Activated CD4-positive, alpha-beta T cell treated with anti-CD3 and anti-CD28 coated beads, Interleukin-2, Interleukin-4, amounts not matched to agents 100 ng/mL and 50 ng/mL, durations not matched to agents 16 hours and 8 hours (primary cell): Measurements from ENCODE around the gene EYS.

Experiments
- DNase-seq: peaks from one replicate; pipeline ENCODE4 v3.0.0-alpha.2; 2020; ENCODE audit warnings: low spot score

Gene EYS

GRCh38 chr6:64590965-64591675, 1115.9 kb downstream of the EYS start:
- DNase-seq, result no peak

GRCh38 chr6:64589961-64590360, 1117.1 kb downstream of the EYS start:
- no peak for DNase-seq

- no peak for DNase-seq
Observed at GRCh38 chr6:64580346-64580745, 1126.7 kb downstream of the EYS start.

GRCh38 chr6:64553249-64553786, 1153.7 kb downstream of the EYS start:
- DNase-seq, result no peak

GRCh38 chr6:64547594-64548268, 1159.3 kb downstream of the EYS start:
- no peak for DNase-seq

GRCh38 chr6:64539917-64540316, 1167.1 kb downstream of the EYS start:
- no peak for DNase-seq

GRCh38 chr6:64538722-64539121, 1168.3 kb downstream of the EYS start:
- no peak for DNase-seq

- no peak for DNase-seq
Observed at GRCh38 chr6:64527899-64528298, 1179.1 kb downstream of the EYS start.

- no peak for DNase-seq
Observed at GRCh38 chr6:64522859-64523258, 1184.2 kb downstream of the EYS start.

GRCh38 chr6:64520050-64520449, 1187.0 kb downstream of the EYS start:
- peak; percentile 7 for DNase-seq

GRCh38 chr6:64516393-64516792, 1190.6 kb downstream of the EYS start:
- DNase-seq, result no peak

GRCh38 chr6:64507661-64508060, 1199.4 kb downstream of the EYS start:
- no peak for DNase-seq

- DNase-seq, result peak; percentile 11
Observed at GRCh38 chr6:64505312-64505711, 1201.7 kb downstream of the EYS start.

GRCh38 chr6:64504503-64504902, 1202.5 kb downstream of the EYS start:
- DNase-seq, result no peak

GRCh38 chr6:64502801-64503200, 1204.2 kb downstream of the EYS start:
- DNase-seq, result no peak

- no peak for DNase-seq
Observed at GRCh38 chr6:64497634-64498033, 1209.4 kb downstream of the EYS start.

- no peak for DNase-seq
Observed at GRCh38 chr6:64489763-64490162, 1217.3 kb downstream of the EYS start.

GRCh38 chr6:64486578-64487351, 1220.3 kb downstream of the EYS start:
- no peak for DNase-seq

- DNase-seq, result no peak
Observed at GRCh38 chr6:64483956-64484499, 1223.0 kb downstream of the EYS start.

- no peak for DNase-seq
Observed at GRCh38 chr6:64482631-64483030, 1224.4 kb downstream of the EYS start.

- DNase-seq, result no peak
Observed at GRCh38 chr6:64479134-64479533, 1227.9 kb downstream of the EYS start.

GRCh38 chr6:64477391-64477790, 1229.6 kb downstream of the EYS start:
- DNase-seq, result no peak
